B cell (primary cell): ENCODE measurements around the gene COL26A1. TPM values are rescaled to one million over a fixed set of nuclear protein-coding genes. Genes with fewer than 3 reads are reported as not detected.

Source experiments
- ATAC-seq: fragments of 200-7000 bp; cut with Tn5 transposase; one replicate; pipeline ENCODE4 v1.10.0; 2021; ENCODE audit warnings: low read depth, mild to moderate bottlenecking, moderate number of reproducible peaks, moderate library complexity
- CTCF ChIA-PET: fragments of 350-600 bp; sonication (Branson Sonifier 250); formaldehyde crosslinking; loops from one replicate; lab custom pipeline; 2021; ENCODE audit warnings: antibody characterized with exemption, inconsistent platforms; lab: Charles Lee
- POLR2A ChIA-PET: fragments of 350-600 bp; sonication (Branson Sonifier 250); formaldehyde crosslinking; loops from one replicate; lab custom pipeline; 2021; ENCODE audit warnings: antibody characterized with exemption; lab: Charles Lee
- DNase-seq: peaks from one replicate; pipeline ENCODE4 v3.0.0; 2013
- H2AFZ ChIP-seq: 2 replicates; pipeline ENCODE4 v1.6.1; 2012; ENCODE audit warnings: mild to moderate bottlenecking, low read depth, low read length; ENCODE audit not compliant: insufficient read depth, poor library complexity, severe bottlenecking
- H3K27ac ChIP-seq, 2 donors: 1 replicate in 1 of 2; 2 replicates in 1 of 2; pipeline ENCODE4 v1.5.1; 2012 to 2013; ENCODE audit warnings: low read length in 2 of 2, mild to moderate bottlenecking in 2 of 2, moderate library complexity in 1 of 2
- H3K27me3 ChIP-seq, 4 experiments: fragments of 200-600 bp in 1 of 4; sonication (generic) in 1 of 4; replicated peaks in 1 of 4; 1 replicate in 2 of 4; 2 replicates in 2 of 4; pipeline versions ENCODE4 v1.6.1 to v1.7.0; 2013 to 2016; ENCODE audit warnings: low read length in 3 of 4, mild to moderate bottlenecking in 2 of 4, mixed read lengths in 1 of 4, moderate library complexity in 1 of 4; ENCODE audit not compliant: insufficient read depth in 4 of 4, control insufficient read depth in 3 of 4; ENCODE audit errors: control extremely low read depth in 1 of 4
- H3K36me3 ChIP-seq, 2 experiments: replicated peaks in 1 of 2; 1 replicate in 1 of 2; 2 replicates in 1 of 2; pipeline versions ENCODE4 v1.6.1 to v1.7.1; 2013; ENCODE audit warnings: low read length in 1 of 2; ENCODE audit not compliant: insufficient read depth in 2 of 2, control insufficient read depth in 1 of 2; ENCODE audit errors: control extremely low read depth in 1 of 2, extremely low read depth in 1 of 2
- H3K4me1 ChIP-seq, 2 donors: fragments of 200-600 bp in 1 of 2; sonication (generic) in 1 of 2; 1 replicate in 1 of 2; 2 replicates in 1 of 2; pipeline versions ENCODE4 v1.5.1 to v1.6.1; 2013 to 2017; ENCODE audit warnings: low read length in 2 of 2; ENCODE audit not compliant: control insufficient read depth in 2 of 2, insufficient read depth in 2 of 2
- H3K4me2 ChIP-seq: replicated peaks from 2 replicates; pipeline ENCODE3; 2012; ENCODE audit warnings: mild to moderate bottlenecking, low read depth, low read length; ENCODE audit not compliant: poor library complexity, severe bottlenecking
- H3K4me3 ChIP-seq, 5 experiments: fragments of 200-600 bp in 1 of 5; sonication (generic) in 1 of 5; 1 replicate in 3 of 5; 2 replicates in 2 of 5; pipeline versions ENCODE4 v1.5.1 to v1.7.0; 2011 to 2016; ENCODE audit warnings: low read length in 4 of 5, mild to moderate bottlenecking in 4 of 5, low read depth in 2 of 5, control low read depth in 1 of 5, moderate library complexity in 1 of 5; ENCODE audit not compliant: insufficient read depth in 1 of 5; ENCODE audit errors: control extremely low read depth in 1 of 5, extremely low read depth in 1 of 5
- H3K79me2 ChIP-seq: fragments of 200-600 bp; sonication (generic); one replicate; pipeline ENCODE4 v1.6.0; 2016; ENCODE audit warnings: low read length; ENCODE audit not compliant: control insufficient read depth, insufficient read depth
- H3K9ac ChIP-seq: fragments of 200-600 bp; sonication (generic); 2 replicates; pipeline ENCODE4 v1.6.1; 2017; ENCODE audit warnings: mild to moderate bottlenecking, low read length, moderate library complexity
- H3K9me3 ChIP-seq, 3 donors: one replicate each; pipeline versions ENCODE4 v1.6.1 to v1.7.1; 2013; ENCODE audit warnings: low read length in 2 of 3; ENCODE audit not compliant: control insufficient read depth in 2 of 3, insufficient read depth in 1 of 3; ENCODE audit errors: control extremely low read depth in 1 of 3
- H4K20me1 ChIP-seq: 2 replicates; pipeline ENCODE4 v1.6.0; 2012; ENCODE audit warnings: mild to moderate bottlenecking, low read length; ENCODE audit not compliant: insufficient read depth, control insufficient read depth, poor library complexity, severe bottlenecking
- H3K27ac Mint-ChIP-seq: one replicate; pipeline ENCODE4 v1.8.0; 2021; ENCODE audit warnings: mixed read lengths
- H3K27me3 Mint-ChIP-seq: one replicate; pipeline ENCODE4 v1.8.0; 2021; ENCODE audit warnings: mixed read lengths
- H3K4me1 Mint-ChIP-seq: one replicate; pipeline ENCODE4 v1.8.0; 2021; ENCODE audit warnings: mixed read lengths
- H3K4me3 Mint-ChIP-seq: one replicate; pipeline ENCODE4 v1.8.0; 2021; ENCODE audit warnings: mixed read lengths
- H3K9me3 Mint-ChIP-seq: one replicate; pipeline ENCODE4 v1.8.0; 2022; ENCODE audit warnings: mixed read lengths; ENCODE audit not compliant: insufficient read depth
- CTCF ChIP-seq: fragments of 200-600 bp; IDR thresholded peaks from one replicate; pipeline ENCODE4 v1.8.0; 2022; ENCODE audit warnings: antibody characterized with exemption, mild to moderate bottlenecking
- EZH2 ChIP-seq: IDR thresholded peaks from 2 replicates; pipeline ENCODE4 v1.6.1; 2012; ENCODE audit warnings: borderline replicate concordance, low read depth, mild to moderate bottlenecking, moderate library complexity, low read length; ENCODE audit not compliant: insufficient read depth, poor library complexity, severe bottlenecking
- WGBS: methylation state at CpG from one replicate; pipeline ENCODE4 v1.1.5; 2013; ENCODE audit warnings: missing lambda C conversion rate; ENCODE audit not compliant: insufficient coverage; 5-methylcytosine and 5-hydroxymethylcytosine counted together
- intact Hi-C: fragments of 100-400 bp; cut with micrococcal nuclease; formaldehyde crosslinking; loops from one replicate; pipeline ENCODE4 v1.10.0; 2022
- polyA plus RNA-seq: library from polyadenylated mRNA; depleted of rRNA; stranded (reverse); fragments of >200 nt; gene quantifications from 2 replicates; pipeline ENCODE4 v1.2.3, GENCODE V29; 2012
- total RNA-seq, 2 donors: library from RNA; stranded (reverse); fragments of 120-200 nt in 1 of 2; gene quantifications; 1 replicate in 1 of 2; 2 replicates in 1 of 2; pipeline versions ENCODE4 v1.2.3 to v1.2.4, GENCODE V29; 2013 to 2022

COL26A1 gene
- total and polyA plus RNA-seq, 2 donors (not counting 1 experiment from before 2014, with no cell fraction given), result not detected

- no peaks in the 10 kb centered on the region for H3K4me1 ChIP-seq
- H3K4me1 Mint-ChIP-seq, result no peaks in the 10 kb centered on the region
- WGBS, result 94% methylated on average over 7 of the region's 8 CpGs
- H3K27me3 ChIP-seq, result peaks cover 0 to 2% (median 0%) of the 10 kb centered on the region in 4 experiments
- H3K27ac ChIP-seq, result no peak overlapping the region
- no peaks in the 10 kb centered on the region for H4K20me1 ChIP-seq
- POLR2A ChIA-PET, result no interaction called here
- no peak overlapping the region for H3K4me3 Mint-ChIP-seq
- no peak overlapping the region for H3K9ac ChIP-seq
- H3K9me3 Mint-ChIP-seq, result no peaks in the 10 kb centered on the region
- TF ChIP-seq EZH2 (no peak), CTCF (no peak)
- H3K9me3 ChIP-seq, result no peaks in the 10 kb centered on the region
- H3K4me3 ChIP-seq, result no peak overlapping the region
- H3K79me2 ChIP-seq, result no peaks in the 10 kb centered on the region
- no peak overlapping the region for H2AFZ ChIP-seq
- H3K36me3 ChIP-seq, result no peaks in the 10 kb centered on the region
- H3K4me2 ChIP-seq, result no peak overlapping the region
- intact Hi-C loops, result no loop called here
- CTCF ChIA-PET, result interaction anchor here (1.5 kb wide), 1 partner anchor 41 kb away, joined by 5 read pairs; no protein-coding TSS in a partner anchor
- DNase-seq, result no peak
- no peak overlapping the region for H3K27ac Mint-ChIP-seq
- H3K27me3 Mint-ChIP-seq, result peaks cover 12% of the 10 kb centered on the region
- no peak for ATAC-seq
Measured at GRCh38 chr7:101332026-101332425, 30.6 kb upstream of the COL26A1 start.

GRCh38 chr7:101333912-101334311 is 28.8 kb upstream of the COL26A1 start:
- Mint-ChIP-seq H3K27me3 (peaks cover 8% of the 10 kb centered on the region), H3K4me3 (no peak overlapping the region), H3K4me1 (no peaks in the 10 kb centered on the region), H3K9me3 (no peaks in the 10 kb centered on the region), H3K27ac (no peak overlapping the region)
- Histone ChIP-seq H3K4me3 (no peak overlapping the region), H3K36me3 (no peaks in the 10 kb centered on the region), H3K9ac (no peak overlapping the region), H3K9me3 (no peaks in the 10 kb centered on the region), H3K4me2 (no peak overlapping the region), H3K4me1 (no peaks in the 10 kb centered on the region), H3K27me3 (peaks cover 0 to 2% (median under 1%) of the 10 kb centered on the region in 4 experiments), H4K20me1 (no peaks in the 10 kb centered on the region), H3K27ac (no peak overlapping the region), H2AFZ (no peak overlapping the region), H3K79me2 (no peaks in the 10 kb centered on the region)
- intact Hi-C loops, result no loop called here
- ChIA-PET POLR2A (no interaction called here), CTCF (interaction anchor here (0.6 to 1.0 kb wide), 4 partner anchors 12 to 175 kb away, joined by 3 read pairs; partner anchors contain the start of gene IFT22)
- no peak for DNase-seq
- 59% methylated on average over 4 of the region's 5 CpGs for WGBS
- no peak for TF ChIP-seq CTCF
- TF ChIP-seq EZH2, result no peak
- no peak for ATAC-seq
